Calu3 (cell line): Measurements from ENCODE around the gene SRPK2. TPM values are rescaled to one million over a fixed set of nuclear protein-coding genes. Genes with fewer than 3 reads are reported as not detected.
A peak's percentile ranks its signal among the peaks of the same experiment; 100 is the strongest.
"Not testable (repeated sequence)": the region's sequence is repeated elsewhere in the genome, so short reads cannot be mapped to it uniquely, and the experiment has no call there.

Experiments used
- BruUV-seq: library from RNA; stranded (reverse); fragments of 400-500 nt; replicated peaks from 2 replicates; lab custom pipeline; 2021; lab: Mats Ljungman, UMichigan
- CTCF ChIA-PET: fragments of 300-600 bp; sonication (Branson Sonifier 250); formaldehyde crosslinking; loops from one replicate; lab custom pipeline; 2022; ENCODE audit warnings: antibody characterized with exemption; lab: Charles Lee
- DNase-seq: peaks from one replicate; pipeline ENCODE4 v3.0.0; 2022
- H3K27ac Mint-ChIP-seq: one replicate; pipeline ENCODE4 v1.8.0; 2022; ENCODE audit warnings: mixed read lengths; ENCODE audit not compliant: unreplicated experiment
- H3K27me3 Mint-ChIP-seq: one replicate; pipeline ENCODE4 v1.8.0; 2022; ENCODE audit warnings: mixed read lengths; ENCODE audit not compliant: unreplicated experiment
- H3K36me3 Mint-ChIP-seq: one replicate; pipeline ENCODE4 v1.8.0; 2022; ENCODE audit warnings: mild to moderate bottlenecking, moderate library complexity, mixed read lengths; ENCODE audit not compliant: insufficient read depth, unreplicated experiment
- H3K4me1 Mint-ChIP-seq: one replicate; pipeline ENCODE4 v1.8.0; 2022; ENCODE audit warnings: mild to moderate bottlenecking, low read depth, mixed read lengths; ENCODE audit not compliant: unreplicated experiment
- H3K4me3 Mint-ChIP-seq: one replicate; pipeline ENCODE4 v1.8.0; 2022; ENCODE audit warnings: mild to moderate bottlenecking, low read depth, moderate library complexity, mixed read lengths; ENCODE audit not compliant: unreplicated experiment
- H3K9me3 Mint-ChIP-seq: one replicate; pipeline ENCODE4 v1.8.0; 2022; ENCODE audit warnings: low read depth, mixed read lengths; ENCODE audit not compliant: unreplicated experiment
- intact Hi-C: fragments of 100-400 bp; cut with micrococcal nuclease; formaldehyde crosslinking; loops from one replicate; pipeline ENCODE4 v1.10.0; 2022; ENCODE audit not compliant: unreplicated experiment
- total RNA-seq: library from RNA; stranded (reverse); gene quantifications from 2 replicates; pipeline ENCODE4 v1.2.3, GENCODE V29; 2022
- TF ChIP-seq, protein P1 (sequence below): fragments of 200-600 bp; IDR thresholded peaks from one replicate; pipeline ENCODE4 v1.8.0; 2022; ENCODE audit warnings: antibody characterized with exemption; ENCODE audit not compliant: unreplicated experiment

The SRPK2 gene
- total RNA-seq, 1 experiment from 2014 or later, result 40.2 TPM

DNA sequence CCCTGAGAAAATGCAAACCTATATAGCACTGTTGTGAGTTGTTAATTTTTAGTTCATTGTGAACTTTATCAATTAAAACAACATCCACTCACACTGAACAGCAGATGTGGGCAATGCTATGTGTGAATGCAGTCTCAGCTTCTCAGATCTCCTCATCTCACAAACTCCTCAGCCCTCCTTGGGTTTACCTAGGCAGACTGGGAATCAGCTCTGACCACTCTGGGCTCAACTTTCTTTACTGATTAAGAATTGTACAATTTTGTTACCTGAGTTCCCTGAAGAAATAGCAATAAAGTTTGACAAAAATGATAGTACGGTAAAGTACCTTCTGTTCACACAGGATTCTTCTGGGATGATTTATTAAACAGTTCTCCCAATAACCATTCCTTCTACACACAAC, 124.0 kb downstream of the SRPK2 start:
- TF ChIP-seq, protein P1, sequence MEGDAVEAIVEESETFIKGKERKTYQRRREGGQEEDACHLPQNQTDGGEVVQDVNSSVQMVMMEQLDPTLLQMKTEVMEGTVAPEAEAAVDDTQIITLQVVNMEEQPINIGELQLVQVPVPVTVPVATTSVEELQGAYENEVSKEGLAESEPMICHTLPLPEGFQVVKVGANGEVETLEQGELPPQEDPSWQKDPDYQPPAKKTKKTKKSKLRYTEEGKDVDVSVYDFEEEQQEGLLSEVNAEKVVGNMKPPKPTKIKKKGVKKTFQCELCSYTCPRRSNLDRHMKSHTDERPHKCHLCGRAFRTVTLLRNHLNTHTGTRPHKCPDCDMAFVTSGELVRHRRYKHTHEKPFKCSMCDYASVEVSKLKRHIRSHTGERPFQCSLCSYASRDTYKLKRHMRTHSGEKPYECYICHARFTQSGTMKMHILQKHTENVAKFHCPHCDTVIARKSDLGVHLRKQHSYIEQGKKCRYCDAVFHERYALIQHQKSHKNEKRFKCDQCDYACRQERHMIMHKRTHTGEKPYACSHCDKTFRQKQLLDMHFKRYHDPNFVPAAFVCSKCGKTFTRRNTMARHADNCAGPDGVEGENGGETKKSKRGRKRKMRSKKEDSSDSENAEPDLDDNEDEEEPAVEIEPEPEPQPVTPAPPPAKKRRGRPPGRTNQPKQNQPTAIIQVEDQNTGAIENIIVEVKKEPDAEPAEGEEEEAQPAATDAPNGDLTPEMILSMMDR, result no peak
- intact Hi-C loops, result loop anchor here (5.0 kb wide), 1 partner anchor 38 kb away; no protein-coding TSS in a partner anchor
- no peaks in the 10 kb centered on the region for H3K36me3 Mint-ChIP-seq
- H3K4me1 Mint-ChIP-seq, result peaks cover 17% of the 10 kb centered on the region
- CTCF ChIA-PET, result no interaction called here
- no peak overlapping the region for H3K4me3 Mint-ChIP-seq
- no TSS peak for BruUV-seq
- H3K9me3 Mint-ChIP-seq, result no peaks in the 10 kb centered on the region
- H3K27ac Mint-ChIP-seq, result no peak overlapping the region
- no peaks in the 10 kb centered on the region for H3K27me3 Mint-ChIP-seq
- no peak for DNase-seq

DNA sequence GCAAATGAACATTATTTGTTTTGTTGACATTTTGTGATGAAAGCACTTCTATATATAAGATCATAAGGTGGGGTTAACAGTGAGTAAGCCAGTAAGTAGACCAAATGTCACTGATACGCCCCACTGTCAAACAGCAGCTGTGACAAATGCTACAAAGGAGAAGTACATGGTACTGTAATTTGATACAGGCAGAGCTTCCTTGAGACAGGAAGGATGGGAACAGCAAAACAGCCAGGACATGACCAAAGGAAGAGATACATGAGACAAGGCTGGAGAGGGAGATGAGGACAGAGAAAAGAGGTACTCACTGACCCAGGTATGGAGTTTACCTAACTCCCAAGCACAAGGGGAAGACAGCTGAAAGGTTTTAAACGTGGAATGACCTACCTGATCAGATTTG, 127.0 kb downstream of the SRPK2 start:
- BruUV-seq, result no TSS peak
- CTCF ChIA-PET, result no interaction called here
- intact Hi-C loops, result no loop called here
- H3K4me1 Mint-ChIP-seq, result peaks cover 19% of the 10 kb centered on the region
- no peaks in the 10 kb centered on the region for H3K36me3 Mint-ChIP-seq
- H3K27me3 Mint-ChIP-seq, result no peaks in the 10 kb centered on the region
- no peak for DNase-seq
- no peaks in the 10 kb centered on the region for H3K9me3 Mint-ChIP-seq
- TF ChIP-seq, protein P1, result no peak
- no peak overlapping the region for H3K4me3 Mint-ChIP-seq
- peak overlapping the region; percentile 31 for H3K27ac Mint-ChIP-seq

DNA sequence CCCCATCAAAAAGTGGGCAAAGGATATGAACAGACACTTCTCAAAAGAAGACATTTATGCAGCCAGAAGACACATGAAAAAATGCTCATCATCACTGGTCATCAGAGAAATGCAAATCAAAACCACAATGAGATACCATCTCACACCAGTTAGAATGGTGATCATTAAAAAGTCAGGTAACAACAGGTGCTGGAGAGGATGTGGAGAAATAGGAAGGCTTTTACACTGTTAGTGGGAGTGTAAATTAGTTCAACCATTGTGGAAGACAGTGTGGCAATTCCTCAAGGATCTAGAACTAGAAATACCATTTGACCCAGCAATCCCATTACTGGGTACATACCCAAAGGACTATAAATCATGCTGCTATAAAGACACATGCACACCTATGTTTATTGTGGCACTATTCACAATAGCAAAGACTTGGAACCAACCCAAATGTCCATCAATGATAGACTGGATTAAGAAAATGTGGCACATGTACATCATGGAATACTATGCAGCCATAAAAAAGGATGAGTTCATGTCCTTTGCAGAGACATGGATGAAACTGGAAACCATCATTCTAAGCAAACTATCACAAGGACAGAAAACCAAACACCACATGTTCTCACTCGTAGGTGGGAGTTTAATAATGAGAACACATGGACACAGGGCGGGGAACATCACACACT, 128.4 kb downstream of the SRPK2 start:
- BruUV-seq, intact Hi-C loops, H3K9me3 Mint-ChIP-seq, CTCF ChIA-PET, H3K4me3 Mint-ChIP-seq, DNase-seq, H3K36me3 Mint-ChIP-seq, H3K27me3 Mint-ChIP-seq, H3K27ac Mint-ChIP-seq: not testable (repeated sequence)
- peaks cover 25% of the 10 kb centered on the region for H3K4me1 Mint-ChIP-seq

DNA sequence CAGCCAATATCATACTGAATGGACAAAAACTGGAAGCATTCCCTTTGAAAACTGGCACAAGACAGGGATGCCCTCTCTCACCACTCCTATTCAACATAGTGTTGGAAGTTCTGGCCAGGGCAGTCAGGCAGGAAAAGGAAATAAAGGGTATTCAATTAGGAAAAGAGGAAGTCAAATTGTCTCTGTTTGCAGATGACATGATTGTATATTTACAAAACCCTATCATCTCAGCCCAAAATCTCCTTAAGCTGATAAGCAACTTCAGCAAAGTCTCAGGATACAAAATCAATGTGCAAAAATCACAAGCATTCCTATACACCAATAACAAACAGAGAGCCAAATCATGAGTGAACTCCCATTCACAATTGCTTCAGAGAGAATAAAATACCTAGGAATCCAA, 129.8 kb downstream of the SRPK2 start:
- H3K27me3 Mint-ChIP-seq, CTCF ChIA-PET, DNase-seq, H3K27ac Mint-ChIP-seq, H3K36me3 Mint-ChIP-seq, BruUV-seq, H3K9me3 Mint-ChIP-seq, intact Hi-C loops, H3K4me3 Mint-ChIP-seq: not testable (repeated sequence)
- H3K4me1 Mint-ChIP-seq, result peaks cover 30% of the 10 kb centered on the region

DNA sequence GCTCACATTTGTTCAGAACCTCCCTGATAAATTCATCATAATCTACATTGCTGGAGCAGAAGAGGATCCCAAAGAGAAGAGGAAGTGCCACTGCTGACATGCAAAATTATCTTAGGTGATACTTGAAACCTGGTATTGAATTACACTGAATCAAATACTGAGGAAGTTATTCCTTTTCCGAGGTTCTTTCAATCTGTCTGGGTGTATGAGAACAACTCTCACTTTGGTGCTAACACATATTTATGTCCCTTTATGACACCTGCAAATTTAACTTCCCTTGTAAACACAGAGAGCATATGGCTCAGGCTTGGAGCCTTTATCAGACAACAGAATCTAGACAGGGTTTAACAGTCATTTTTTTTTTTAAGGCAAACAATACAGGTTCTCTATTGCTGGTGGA, 131.4 kb downstream of the SRPK2 start:
- peaks cover 30% of the 10 kb centered on the region for H3K4me1 Mint-ChIP-seq
- CTCF ChIA-PET, result interaction anchor here (0.7 to 1.1 kb wide), 2 partner anchors 11 to 27 kb away, joined by 4 to 5 read pairs; no protein-coding TSS in a partner anchor
- no peak overlapping the region for H3K4me3 Mint-ChIP-seq
- intact Hi-C loops, result no loop called here
- H3K9me3 Mint-ChIP-seq, result no peaks in the 10 kb centered on the region
- TF ChIP-seq, protein P1, result no peak
- no peaks in the 10 kb centered on the region for H3K36me3 Mint-ChIP-seq
- no peaks in the 10 kb centered on the region for H3K27me3 Mint-ChIP-seq
- no TSS peak for BruUV-seq
- no peak overlapping the region for H3K27ac Mint-ChIP-seq
- DNase-seq, result no peak
